GM19467 (cell line): Measurements from ENCODE around the gene USP44.

Source experiments
- ATAC-seq: cut with Tn5 transposase; IDR thresholded peaks from one replicate; pipeline ENCODE4 v1.9.1; 2021; ENCODE audit warnings: mild to moderate bottlenecking, moderate library complexity; ENCODE audit not compliant: unreplicated experiment

The USP44 gene

DNA sequence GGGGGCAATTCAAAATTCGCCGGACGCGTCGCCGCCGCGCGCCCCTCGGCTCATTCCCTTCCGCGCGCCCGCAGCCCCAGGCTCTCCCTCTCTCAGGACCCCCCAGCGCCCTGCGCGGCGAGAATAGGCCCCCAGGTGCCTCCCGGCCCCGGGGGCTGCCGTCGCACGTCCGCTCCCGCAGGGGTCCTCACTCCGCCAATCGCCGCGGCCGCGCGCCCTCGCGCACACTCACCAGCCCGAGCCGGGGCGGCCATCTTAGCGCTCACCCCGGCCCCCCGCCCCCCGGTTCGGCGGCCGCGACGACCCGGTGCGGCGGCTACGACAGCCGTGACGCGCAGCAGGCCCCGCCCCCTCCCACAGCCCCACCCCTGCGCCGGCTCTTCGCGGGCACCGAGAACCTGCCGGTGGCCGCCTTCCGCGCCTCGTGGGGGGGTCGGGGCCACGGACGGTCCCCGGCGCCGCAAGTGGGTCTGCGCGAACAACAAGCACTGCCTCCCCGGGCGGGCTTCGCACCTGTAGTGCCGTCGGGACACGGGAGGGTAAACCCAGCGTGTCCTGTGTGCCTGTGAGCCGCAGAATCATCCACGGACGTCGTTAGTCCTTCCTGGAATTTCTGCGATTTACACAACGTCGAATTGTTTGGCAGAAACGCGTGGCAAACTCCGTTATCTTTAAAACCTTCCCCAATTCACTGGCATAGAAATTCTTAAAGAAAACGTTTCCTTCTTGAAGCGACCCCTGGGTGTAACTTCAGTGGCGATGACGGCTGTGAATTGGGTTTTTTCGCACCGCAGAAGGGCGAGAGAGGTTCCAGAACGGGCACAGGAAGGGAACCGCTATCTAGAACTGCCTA, 2.5 kb downstream of the USP44 start:
- ATAC-seq = no peak

DNA sequence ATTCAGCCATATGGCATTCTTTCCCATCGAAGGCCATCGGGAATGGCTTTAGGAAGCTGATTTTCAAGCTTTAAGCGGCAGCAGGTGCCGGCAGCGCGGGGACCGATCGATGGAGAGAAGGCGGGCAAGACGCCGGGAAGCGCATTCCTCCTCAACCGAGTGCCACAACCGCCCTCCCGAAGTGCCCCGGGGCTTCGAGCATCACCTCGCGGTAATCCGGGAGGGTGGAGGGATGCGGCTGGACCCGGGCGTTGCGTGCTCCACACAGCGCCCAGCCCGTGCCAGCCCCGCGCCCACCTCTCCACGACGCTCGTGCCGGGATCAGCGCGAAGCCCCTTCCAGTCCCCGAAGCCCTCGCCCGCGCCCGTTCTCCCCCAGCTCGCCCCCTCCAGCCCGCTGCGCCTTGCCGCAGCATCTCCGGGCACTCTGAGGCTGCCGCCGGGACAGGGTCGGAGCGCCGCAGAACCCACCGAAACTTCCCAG, 3.2 kb downstream of the USP44 start:
- no peak for ATAC-seq

DNA sequence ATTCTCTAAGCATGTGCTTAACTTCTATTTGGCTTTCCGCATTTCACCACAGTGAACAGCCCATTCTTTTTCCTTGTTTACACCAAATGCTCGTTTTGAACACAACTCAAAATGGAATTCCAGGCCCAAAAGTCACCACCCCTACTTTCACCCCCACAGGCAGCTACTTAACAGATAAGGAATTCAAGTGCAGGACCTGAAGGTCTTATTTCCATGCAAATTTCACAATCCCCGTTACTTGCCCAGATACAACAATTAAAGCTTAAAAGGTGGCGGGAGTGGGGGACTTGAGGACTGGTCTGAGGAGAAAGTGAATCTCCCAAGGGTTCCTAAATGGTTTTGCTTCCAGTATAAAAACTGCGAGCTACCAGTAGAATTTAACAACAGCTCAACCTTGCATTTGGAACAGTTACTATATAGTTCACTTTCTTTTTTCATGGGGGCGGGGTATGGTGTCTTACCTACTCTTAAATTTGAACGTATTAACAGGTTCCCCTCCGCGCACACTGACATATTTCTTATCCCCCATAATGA, 3.7 kb downstream of the USP44 start:
- no peak for ATAC-seq

DNA sequence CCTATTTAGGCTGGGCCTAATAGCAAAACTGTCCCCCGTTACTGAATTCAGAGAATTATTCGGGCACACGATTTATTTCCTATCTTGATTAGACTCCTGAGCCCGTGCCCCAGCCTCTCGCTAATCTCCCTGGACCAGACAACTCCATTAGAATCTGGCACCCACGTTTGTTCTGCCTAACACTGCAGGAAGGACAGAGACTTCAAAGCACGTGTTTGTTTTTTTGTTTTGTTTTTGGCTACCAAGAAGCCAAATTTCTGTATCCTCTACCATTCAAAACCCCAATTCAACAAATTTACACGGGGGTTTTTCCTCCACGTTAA, 4.8 kb downstream of the USP44 start:
- no peak for ATAC-seq

DNA sequence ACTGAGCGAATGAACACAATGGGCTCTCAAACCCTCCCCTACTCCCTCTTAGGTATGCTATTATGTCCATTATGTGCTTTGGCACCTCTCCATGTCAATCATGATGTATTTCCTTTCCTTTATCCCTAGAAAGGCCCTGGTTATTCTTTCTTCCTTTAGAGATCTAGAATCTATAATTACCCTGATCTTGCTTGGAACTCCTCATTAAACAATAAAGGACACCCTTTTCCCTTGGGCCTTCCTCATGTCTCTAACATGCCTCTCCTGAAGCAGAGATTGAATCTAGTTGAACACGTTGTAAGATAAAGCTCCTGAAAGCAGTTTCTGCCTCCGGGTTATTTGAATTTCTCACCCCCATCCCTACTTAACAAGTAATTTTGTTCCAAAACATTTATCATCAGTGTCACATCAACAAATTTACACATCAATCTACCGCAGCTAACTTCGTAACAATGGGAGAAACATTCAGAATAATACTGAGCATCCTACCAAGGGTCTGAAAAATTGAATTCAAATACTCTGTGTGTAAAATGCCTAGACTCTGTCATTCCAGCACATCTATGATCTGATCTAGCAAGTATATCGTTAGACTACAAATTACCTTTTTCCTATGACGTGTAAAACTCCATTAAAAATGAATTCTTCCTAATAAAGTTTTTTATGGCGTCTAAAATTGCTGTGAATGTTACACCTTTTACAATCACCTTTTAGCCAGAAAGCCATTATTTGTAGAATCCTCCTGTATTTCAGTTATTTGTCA, 5.4 kb downstream of the USP44 start:
- no peak for ATAC-seq

DNA sequence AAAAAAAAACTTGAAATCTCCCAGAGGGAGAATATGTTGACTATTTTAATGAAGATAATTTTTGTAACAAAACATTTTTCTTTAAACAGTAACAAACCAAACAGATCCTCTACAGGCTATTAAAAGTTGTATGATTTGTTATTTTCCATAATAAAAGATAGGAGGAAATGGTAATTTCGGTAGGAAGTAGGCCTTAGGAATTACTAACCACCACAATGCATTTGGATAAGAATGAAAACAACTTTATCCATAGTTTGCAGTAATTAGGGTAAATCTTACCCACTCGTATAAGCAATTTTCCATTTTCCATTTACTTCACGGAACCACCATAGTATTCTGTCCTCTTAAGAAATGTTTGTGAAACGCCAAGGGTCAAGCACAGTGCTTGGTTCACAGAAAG, 6.0 kb downstream of the USP44 start:
- ATAC-seq = no peak

DNA sequence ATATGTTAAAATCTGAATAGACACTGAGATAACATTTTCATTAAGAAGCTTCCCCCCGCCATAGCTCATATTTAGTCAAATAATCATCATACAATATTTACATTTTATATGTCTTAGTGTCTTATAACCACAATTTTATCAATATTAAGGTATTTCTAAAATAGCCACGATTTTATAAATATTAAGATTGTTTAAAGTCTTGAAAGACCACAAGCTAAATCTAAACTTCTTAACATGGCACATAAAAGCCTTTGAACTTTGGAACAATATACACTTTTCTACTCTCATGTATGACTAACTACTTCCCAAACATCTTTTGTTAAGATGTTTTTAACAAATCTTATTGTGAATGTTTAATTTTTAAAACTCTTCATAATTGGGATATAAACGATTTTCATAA, 6.5 kb downstream of the USP44 start:
- no peak for ATAC-seq

DNA sequence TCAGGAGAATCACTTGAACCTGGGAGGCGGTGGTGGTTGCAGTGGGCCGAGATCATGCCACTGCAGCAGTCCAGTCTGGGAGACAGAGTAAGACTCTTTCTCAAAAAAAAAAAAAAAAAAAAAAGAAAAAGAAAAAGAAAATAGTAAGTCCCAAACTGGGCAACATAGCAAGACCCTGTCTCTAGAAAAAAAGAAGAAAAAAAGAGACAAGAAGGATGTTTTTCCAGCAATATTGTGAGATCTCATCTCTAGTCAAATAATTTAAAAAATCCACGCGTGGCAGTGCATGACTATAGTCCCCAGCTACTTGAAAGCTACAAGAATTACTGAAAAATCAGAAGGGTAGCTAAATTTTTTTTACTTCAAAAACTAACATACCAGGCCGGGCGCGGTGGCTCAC, 8.0 kb downstream of the USP44 start:
- ATAC-seq = no peak

DNA sequence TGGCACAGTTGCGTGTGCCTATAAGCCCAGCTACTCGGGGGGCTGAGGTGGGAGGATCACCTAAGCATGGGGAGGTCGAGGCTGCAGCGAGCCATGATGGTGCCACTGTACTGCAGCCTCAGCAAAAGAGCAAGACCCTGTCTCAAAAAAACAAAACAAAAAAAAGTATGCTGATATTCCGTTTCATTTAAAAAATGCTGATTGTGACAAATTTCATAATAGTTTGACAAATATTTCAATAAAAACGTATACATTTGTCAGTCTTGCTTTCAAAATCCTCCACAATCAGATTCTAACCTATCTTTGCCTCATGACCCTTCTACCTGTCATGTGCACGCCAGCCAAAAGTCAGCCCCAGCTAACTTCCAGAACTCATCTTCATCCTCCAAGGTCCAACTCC, 9.8 kb downstream of the USP44 start:
- no peak for ATAC-seq

DNA sequence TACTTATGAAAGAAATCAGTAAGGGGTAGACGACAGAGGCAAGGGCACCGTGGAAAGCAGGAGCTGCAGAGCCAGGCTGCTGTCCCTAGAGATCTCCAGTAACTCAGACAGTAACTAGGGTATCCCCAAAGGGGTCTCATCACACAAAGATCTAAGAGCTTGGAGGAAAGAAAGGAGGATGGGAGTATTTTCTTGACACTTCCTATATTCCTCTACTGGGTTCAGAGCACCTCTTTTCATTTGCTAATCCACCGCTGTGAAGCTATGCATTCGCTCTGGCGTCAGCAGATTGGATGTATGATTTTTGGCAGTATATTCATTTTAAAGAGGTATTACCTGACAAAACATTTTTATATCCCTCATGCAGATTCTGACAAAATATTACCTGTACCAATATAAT, 12.6 kb downstream of the USP44 start:
- no peak for ATAC-seq

DNA sequence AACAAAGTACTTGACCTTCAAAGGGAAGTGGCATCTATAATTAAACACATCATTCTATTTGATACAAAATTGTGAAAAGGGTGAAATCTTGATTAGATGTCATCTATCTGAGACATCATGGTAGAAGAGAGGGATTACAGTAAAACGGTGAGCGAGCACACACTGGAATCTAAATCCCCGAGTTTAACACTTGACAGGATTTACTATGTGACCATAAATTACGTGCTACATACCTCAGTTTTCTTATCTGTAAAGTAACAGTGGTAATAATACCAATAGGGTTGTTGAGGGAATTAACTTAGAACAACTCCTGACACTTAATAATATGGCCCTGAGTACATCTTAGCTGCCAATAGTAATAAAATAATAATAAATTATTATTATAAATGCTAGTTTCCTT, 13.3 kb downstream of the USP44 start:
- ATAC-seq = no peak

DNA sequence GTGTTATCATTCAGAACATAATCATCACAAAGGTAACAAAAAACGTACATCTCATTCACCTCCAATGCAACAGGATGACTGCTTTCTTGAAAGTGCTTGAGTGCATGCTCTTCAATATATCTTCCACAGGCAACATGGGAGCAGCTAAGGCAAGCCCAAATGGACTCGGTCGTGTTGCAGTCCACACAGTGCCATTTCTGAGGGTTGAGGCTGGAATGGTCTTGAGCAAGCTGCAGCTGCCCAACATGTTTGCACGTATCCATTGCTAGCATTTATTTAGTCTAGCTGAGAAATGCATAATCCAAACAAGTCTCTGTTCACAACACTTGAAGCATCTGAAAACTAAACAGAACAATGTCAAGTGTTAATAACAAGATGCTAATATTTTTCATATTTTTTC, 17.3 kb downstream of the USP44 start:
- no peak for ATAC-seq

DNA sequence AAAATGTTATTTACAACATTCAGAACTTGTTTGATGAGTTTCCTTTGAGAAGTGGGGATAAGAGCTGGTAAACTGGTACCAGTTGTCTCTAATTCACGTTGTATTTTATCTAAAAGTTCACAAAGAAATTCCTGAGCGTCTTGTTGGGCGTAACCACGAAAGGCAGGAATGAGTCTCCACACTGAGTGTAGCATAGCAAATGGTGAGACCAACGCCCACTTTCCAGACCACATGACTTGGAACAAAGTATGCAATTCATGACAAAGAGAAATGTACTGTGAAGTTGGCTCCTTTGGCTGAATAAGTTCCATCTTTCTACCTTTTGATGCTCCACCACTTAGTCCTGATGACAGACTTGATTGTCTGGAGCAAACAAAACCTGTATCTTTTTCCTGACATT, 18.4 kb downstream of the USP44 start:
- no peak for ATAC-seq

DNA sequence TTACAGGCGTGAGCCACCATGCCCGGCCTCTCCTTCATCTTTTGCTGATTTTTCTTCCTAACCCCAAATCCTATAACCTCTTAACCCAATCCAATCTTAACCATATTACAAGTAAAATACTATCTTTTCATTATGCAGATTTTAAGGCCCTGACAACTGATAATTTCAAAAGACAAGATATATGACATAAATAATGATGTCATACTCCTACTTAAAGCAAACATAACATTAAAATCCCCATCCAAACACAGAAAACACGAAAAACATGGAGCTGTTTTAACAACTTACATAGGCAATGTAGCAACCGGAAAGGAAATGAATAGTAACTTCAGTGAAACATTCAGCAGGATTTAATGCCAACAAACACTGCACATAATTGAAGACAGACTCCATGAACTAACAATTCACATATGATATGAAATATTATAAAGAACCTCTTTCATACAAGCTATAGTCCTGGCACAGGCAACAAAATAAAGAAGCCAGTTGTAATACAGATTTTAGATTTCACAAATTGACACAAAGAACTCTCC, 21.5 kb downstream of the USP44 start:
- ATAC-seq = no peak

DNA sequence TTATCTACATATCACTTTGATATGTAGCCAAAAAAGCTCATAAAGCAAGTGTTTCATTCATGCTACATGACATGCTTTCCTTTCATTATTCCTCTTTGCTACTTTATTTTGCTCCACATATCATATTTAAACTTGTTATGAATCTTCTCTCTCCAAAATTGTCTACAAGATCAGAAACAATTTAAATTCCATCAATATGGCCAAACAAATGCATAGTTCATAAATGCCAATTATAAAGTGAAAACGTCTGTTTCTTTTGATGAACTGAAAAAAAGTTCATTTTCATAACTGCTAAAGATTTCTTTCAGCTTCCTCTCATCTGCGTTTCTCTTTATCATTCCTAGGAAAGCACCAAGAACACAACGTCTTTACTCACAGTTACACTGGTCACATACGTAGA, 22.8 kb downstream of the USP44 start:
- ATAC-seq = no peak

DNA sequence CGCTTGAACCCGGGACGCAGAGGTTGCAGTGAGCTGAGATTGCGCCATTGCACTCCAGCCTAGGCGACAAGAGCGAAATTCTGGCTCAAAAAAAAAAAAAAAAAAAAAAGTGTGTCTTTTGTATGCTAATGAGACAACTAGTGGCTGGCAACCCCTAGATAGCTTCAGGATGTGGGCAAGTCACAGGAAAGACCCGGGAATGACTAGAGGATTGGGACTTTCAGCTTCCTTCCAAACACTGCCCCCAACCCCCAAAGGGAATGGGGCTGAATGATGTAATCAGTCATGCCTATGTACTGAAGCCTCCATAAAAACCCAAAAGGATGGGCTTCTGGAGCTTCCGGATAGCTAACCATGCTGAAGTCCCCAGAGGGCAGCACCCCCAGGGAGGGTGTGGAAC, 28.6 kb downstream of the USP44 start:
- no peak for ATAC-seq

DNA sequence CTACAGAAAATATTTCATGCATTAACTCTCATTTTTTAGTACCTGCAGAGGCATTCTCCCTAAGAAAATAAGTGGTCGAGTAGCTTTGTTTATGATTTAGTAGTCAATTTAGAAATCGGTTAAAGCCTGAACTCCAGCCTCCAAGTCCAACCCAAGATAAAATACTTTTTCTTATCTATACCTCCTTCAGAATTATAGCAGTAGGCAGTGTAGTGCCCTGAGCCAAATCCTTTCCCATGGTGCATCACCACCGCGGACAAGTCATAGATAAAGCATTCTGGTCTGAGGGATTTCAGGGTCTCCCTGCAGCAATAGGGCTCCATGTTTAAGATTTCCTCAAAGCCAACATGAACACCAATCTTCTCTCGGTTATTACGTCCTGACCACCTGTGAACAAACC, 30.5 kb downstream of the USP44 start:
- no peak for ATAC-seq

DNA sequence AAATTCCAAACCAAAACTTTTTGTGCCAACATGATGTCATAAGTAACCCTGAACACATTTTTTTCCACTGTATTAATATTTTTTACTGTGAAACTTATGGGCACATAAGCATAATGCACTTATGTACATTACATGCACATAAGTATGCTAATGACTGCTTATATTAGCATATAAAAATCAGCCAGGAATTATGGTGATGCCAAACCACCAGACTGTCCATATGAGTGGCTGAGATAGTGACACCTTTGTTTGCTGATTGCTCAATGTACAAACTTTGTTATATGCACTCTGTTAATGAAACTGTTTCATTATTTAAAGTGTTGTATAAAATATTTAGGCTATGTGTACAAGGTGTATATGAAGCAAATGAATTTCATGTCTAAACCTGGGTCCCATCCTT, 32.3 kb downstream of the USP44 start:
- no peak for ATAC-seq

DNA sequence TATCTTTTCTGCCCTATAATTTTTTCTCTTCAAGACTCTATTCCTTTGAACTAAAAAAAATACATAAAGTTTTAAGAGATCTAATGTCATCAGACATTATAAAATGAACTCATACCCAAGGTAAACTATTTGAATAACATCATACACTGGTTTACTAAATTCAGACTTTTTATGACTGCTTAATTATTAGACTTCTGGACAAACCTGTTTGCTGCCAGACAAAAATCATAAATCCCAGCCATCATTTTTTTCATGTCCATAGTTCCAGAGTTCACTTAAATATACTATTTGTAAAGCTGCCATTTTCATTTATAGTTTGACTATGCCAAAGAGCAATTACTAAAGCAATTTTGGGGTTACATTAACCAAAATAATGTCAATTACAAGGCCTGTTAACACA, 34.0 kb downstream of the USP44 start:
- no peak for ATAC-seq

DNA sequence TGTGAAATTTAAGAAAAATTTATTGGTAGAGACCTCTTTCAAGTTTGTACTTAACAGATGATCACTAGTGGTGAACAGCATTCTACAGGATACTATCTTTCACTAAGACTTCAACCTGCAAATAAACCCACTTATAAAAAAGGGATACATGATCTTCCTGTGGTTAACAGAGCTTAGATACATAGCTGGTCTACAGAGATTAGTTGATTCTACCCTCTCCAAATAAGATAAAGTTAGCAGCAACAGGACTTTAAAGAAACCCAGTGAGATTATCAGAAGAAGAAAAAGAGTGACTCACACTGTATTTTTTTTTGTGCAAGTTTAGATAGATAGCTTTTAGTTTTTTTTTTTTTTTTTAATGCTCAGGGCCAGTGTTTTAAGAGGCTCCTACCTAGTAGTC, 34.5 kb downstream of the USP44 start:
- ATAC-seq = no peak

DNA sequence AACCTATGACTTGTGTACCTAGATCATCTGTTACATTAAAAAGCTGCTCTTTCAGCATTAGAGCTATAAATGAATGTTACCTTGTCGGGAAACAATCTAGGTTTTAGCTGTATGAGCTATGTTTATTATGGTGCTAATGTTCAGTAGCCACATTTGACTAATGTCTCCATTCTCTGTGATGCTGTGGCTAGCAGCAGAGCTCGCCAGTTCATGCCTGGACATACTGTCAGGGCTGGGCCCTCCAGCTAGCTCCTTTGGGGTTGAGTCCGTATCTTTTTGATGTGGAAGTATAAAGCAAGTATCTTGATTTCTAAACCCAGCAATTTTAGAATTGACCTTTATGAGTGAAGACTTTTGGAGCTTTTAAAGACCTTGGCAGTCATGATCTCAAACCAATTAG, 36.1 kb downstream of the USP44 start:
- ATAC-seq = no peak

DNA sequence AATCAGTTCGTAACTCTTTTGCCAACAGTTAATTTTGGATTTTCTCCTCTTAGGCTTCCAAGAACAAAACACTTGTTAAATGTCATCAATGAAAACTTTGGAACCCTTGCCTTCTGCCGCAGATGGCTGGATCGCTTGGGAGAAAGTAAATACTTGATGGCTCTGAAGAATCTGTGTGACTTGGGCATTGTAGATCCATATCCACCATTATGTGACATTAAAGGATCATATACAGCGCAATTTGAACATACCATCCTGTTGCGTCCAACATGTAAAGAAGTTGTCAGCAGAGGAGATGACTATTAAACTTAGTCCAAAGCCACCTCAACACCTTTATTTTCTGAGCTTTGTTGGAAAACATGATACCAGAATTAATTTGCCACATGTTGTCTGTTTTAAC, 37.7 kb downstream of the USP44 start:
- no peak for ATAC-seq
